AG10803 (cell line): Measurements from ENCODE around the gene GAL.

Experiments
- DNase-seq: peaks from one replicate; pipeline ENCODE4 v3.0.0; 2010; ENCODE audit warnings: low read depth
- H3K4me3 ChIP-seq: 2 replicates; pipeline ENCODE4 v1.5.1; 2011; ENCODE audit warnings: mild to moderate bottlenecking, low read length, control low read depth
- CTCF ChIP-seq: conservative IDR thresholded peaks from 2 replicates; pipeline ENCODE4 v1.5.1; 2011; ENCODE audit warnings: mild to moderate bottlenecking, low read length, control low read depth, inconsistent platforms

The GAL gene

GRCh38 chr11:68660066-68660810 lies 24.1 kb upstream of the GAL start:
- H3K4me3 ChIP-seq = no peak overlapping the region
- no peak for DNase-seq
- no peak for TF ChIP-seq CTCF

GRCh38 chr11:68661014-68661413 lies 23.3 kb upstream of the GAL start:
- no peak for DNase-seq
- no peak overlapping the region for H3K4me3 ChIP-seq
- TF ChIP-seq CTCF = no peak

DNA sequence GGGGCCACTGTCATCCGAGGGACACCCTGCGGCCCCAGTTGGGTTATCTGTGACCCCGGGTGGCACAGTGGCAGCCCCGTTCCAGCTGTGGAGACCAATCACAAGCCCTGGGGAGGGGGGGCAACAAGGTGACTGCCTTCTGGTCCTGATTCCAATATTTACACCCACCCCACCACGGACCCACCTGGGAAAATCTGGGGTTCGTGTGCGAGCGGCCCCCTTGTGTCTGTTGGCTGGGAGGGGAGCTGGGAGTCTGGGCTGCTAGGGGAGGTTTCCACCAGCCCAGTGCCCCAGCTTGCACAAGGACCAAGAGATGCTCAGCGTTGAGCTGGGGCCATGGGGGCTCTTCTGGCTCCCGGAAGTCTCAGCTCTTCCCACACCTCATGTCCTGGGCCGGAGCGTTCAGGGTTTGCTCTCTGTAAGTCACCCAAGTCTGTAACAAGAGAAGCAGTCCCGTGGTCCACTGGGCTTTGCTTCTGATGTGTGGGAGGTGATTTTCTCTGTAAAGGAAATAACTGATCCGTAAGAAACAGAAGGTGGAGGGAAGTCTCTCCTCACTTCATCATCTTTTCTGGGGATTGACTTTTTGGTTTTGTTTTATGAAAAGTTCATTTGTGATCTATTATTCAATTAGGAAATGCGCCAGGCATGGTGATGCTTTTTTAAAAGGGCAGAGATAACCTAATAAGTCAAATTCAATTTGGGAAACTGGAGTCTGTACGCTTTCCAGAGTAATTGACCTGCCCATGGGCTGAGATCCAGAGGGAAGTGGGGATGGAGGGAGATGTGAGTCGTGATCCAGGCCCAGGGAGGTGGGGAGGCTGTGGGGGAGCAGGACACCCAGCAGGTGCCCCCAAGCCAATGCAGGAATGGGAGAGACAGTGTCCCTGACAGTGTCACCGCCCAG lies 22.4 kb upstream of the GAL start:
- no peak for TF ChIP-seq CTCF
- no peak overlapping the region for H3K4me3 ChIP-seq
- DNase-seq = no peak

- no peak for TF ChIP-seq CTCF
- DNase-seq = no peak
- H3K4me3 ChIP-seq = no peak overlapping the region
These were observed 20.8 kb upstream of the GAL start for GRCh38 chr11:68663482-68664010.

DNA sequence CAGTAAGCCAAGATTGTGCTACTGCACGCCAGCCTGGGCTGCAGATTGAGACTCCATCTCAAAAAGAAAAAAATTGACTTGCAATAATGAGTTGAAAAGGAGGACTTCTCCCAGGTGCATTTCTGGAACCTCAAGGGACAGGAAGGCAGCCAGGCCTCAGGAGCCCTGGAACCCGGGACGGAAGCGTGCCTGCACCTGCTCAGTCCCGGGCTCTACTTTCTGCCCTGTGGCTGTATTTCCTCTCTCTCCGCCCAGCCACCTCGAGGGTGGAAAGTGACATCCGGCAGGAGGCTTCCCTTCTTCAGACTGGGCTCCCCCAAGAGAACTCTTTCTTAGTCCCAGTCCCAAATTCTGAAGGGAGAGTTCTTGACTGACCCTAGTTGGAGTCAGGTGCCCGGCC lies 20.2 kb upstream of the GAL start:
- H3K4me3 ChIP-seq = no peak overlapping the region
- no peak for TF ChIP-seq CTCF
- no peak for DNase-seq

GRCh38 chr11:68664906-68665305 lies 19.4 kb upstream of the GAL start:
- no peak for TF ChIP-seq CTCF
- no peak overlapping the region for H3K4me3 ChIP-seq
- DNase-seq = no peak

DNA sequence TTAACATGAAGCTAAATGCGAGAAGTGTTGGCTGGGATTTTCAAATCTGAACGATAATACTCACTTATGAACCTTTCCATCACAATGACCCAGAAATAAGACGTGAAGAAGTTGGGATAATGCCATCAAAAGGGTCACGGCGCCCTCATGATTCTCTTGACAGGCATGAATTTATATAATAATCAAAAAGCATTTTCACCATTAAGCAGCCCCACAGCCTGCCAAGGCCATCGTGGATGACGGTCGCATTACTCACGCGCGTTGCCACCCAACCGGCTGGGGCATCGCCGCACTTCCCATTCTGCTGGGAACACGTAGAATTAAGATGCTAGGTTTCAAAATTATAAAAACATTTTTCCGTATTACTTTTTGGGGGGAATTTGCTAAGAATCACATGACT lies 18.9 kb upstream of the GAL start:
- no peak for TF ChIP-seq CTCF
- H3K4me3 ChIP-seq = no peak overlapping the region
- no peak for DNase-seq
